ENCODE results near the gene IP6K1.
A peak's percentile ranks its signal among the peaks of the same experiment; 100 is the strongest.

Gene IP6K1

DNA sequence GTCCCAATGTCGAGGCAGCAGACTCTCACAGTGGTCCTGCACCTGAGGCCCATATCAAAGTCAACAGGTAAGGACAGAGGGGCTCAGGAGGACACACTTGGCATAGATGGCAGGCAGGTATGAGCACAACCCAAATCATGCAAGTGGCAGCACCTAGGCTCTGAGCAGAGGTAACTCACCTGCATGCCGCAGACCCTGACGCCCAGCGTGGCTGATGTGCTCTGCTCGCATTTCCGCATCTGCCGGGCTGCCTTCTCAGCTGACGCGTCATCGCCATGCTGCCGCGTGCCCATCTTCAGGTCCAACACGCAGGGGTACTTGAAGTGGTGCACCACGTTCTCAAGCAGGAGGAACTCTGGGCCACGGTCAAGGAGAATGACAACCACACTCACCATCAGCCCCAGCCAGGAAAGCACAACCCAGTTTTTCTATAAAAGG lies 58.4 kb downstream of the IP6K1 start:
- peaks cover 8% of the 10 kb centered on the region for H3K36me3 ChIP-seq (ENCODE audit: control insufficient read depth, insufficient read depth, low read length)
- no peak for DNase-seq

GRCh38 chr3:49727154-49727923 lies 59.0 kb downstream of the IP6K1 start:
- Histone ChIP-seq H2BK15ac (replicated peaks; ENCODE audit: low read depth) (no peak overlapping the region), H3K18ac (ENCODE audit: low read length) (no peak overlapping the region), H3K79me2 (ENCODE audit: control insufficient read depth, insufficient read depth, low read length) (peaks cover 7% of the 10 kb centered on the region), H3K79me1 (ENCODE audit: low read length) (peaks cover 10% of the 10 kb centered on the region), H3K4me1 (ENCODE audit: control insufficient read depth, low read depth, low read length) (peaks cover 4% of the 10 kb centered on the region), H4K8ac (ENCODE audit: low read depth, low read length) (no peak overlapping the region), H3K27ac (ENCODE audit: low read depth, low read length) (no peak overlapping the region), H3K27me3 (ENCODE audit: insufficient read depth, low read length, poor library complexity) (no peaks in the 10 kb centered on the region), H2AK5ac (ENCODE audit: low read length) (no peak overlapping the region), H3K4me2 (ENCODE audit: low read length) (no peak overlapping the region), H2BK5ac (ENCODE audit: low read length) (no peak overlapping the region), H3K4ac (ENCODE audit: low read depth, low read length) (no peak overlapping the region), H3K56ac (ENCODE audit: low read length) (no peak overlapping the region), H2BK120ac (ENCODE audit: low read depth, low read length) (no peak overlapping the region), H3K36me3 (ENCODE audit: control insufficient read depth, insufficient read depth, low read length) (peaks cover 5% of the 10 kb centered on the region), H3K9ac (ENCODE audit: low read length) (no peak overlapping the region), H3K4me3 (ENCODE audit: low read length) (no peak overlapping the region), H4K5ac (ENCODE audit: low read length) (no peak overlapping the region), H3K23ac (ENCODE audit: low read length) (no peak overlapping the region)
- WGBS (ENCODE audit: extremely low coverage, insufficient coverage, low lambda C conversion rate) = no CpG with 5 or more reads among the region's 19 CpGs
- DNase-seq = no peak

More for the DNA sequence above, 58.4 kb downstream of the IP6K1 start:
- no peak overlapping the region for H4K8ac ChIP-seq (ENCODE audit: low read depth, low read length)
- no peak overlapping the region for H3K27ac ChIP-seq (ENCODE audit: low read depth, low read length)
- H3K18ac ChIP-seq (ENCODE audit: low read length) = no peak overlapping the region
- peaks cover 1% of the 10 kb centered on the region for H3K4me1 ChIP-seq (ENCODE audit: control insufficient read depth, low read depth, low read length)
- H3K79me1 ChIP-seq (ENCODE audit: low read length) = peaks cover 4% of the 10 kb centered on the region
- H3K9ac ChIP-seq (ENCODE audit: low read length) = no peak overlapping the region
- H2AK5ac ChIP-seq (ENCODE audit: low read length) = no peak overlapping the region
- H2BK120ac ChIP-seq (ENCODE audit: low read depth, low read length) = no peak overlapping the region
- H3K4me2 ChIP-seq (ENCODE audit: low read length) = no peak overlapping the region
- no CpG with 5 or more reads among the region's 15 CpGs for WGBS (ENCODE audit: extremely low coverage, insufficient coverage, low lambda C conversion rate)
- no peak overlapping the region for H4K5ac ChIP-seq (ENCODE audit: low read length)
- H2BK15ac ChIP-seq (replicated peaks; ENCODE audit: low read depth) = no peak overlapping the region
- H3K56ac ChIP-seq (ENCODE audit: low read length) = no peak overlapping the region
- no peak overlapping the region for H3K4me3 ChIP-seq (ENCODE audit: low read length)
- H3K4ac ChIP-seq (ENCODE audit: low read depth, low read length) = no peak overlapping the region
- H3K23ac ChIP-seq (ENCODE audit: low read length) = no peak overlapping the region
- H2BK5ac ChIP-seq (ENCODE audit: low read length) = no peak overlapping the region
- peaks cover 2% of the 10 kb centered on the region for H3K79me2 ChIP-seq (ENCODE audit: control insufficient read depth, insufficient read depth, low read length)
- no peaks in the 10 kb centered on the region for H3K27me3 ChIP-seq (ENCODE audit: insufficient read depth, low read length, poor library complexity)

DNA sequence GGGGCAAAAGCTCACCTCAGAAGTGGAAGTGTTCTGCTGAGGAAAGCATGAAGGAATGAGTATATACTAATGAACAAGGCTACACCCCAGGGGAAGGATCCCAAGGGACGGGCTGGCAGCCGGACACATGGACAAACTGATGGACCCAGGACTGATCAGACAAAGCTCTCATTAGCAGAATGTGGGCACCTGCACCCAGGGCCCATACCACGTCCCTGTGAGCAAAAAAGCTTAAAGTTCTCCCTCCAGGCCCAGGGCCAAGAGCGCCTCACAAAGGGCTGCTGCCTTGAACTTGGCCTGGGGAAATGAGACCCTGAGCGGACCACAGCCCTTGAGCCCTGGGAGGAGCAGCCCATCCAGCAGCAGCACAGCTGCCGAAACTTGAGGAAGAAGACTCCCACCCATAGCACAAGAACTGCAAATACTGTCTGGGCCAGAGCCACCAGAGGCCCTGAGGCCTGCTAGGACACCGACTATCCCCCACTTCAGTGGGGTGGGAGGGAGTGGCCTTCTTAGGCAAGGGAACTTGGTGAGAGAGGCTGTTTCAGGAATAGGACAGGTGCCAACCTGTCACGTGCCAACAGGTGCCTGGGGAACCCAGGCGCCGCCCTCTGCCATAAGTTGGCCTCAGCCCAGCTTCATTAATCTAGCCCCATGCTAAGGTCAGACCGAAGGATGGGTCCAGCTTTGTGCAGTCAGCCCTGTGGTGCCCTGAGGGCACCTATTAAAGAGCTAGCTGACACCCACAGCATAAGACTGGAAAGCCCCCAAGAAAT lies 60.2 kb downstream of the IP6K1 start:
- Histone ChIP-seq H3K27me3 (ENCODE audit: insufficient read depth, low read length, poor library complexity) (no peaks in the 10 kb centered on the region), H3K36me3 (ENCODE audit: control insufficient read depth, insufficient read depth, low read length) (peaks cover 7% of the 10 kb centered on the region), H3K79me1 (ENCODE audit: low read length) (peaks cover 12% of the 10 kb centered on the region), H2BK15ac (replicated peaks; ENCODE audit: low read depth) (no peak overlapping the region), H4K8ac (ENCODE audit: low read depth, low read length) (no peak overlapping the region), H4K5ac (ENCODE audit: low read length) (no peak overlapping the region), H3K4ac (ENCODE audit: low read depth, low read length) (no peak overlapping the region), H3K4me2 (ENCODE audit: low read length) (no peak overlapping the region), H2AK5ac (ENCODE audit: low read length) (no peak overlapping the region), H3K18ac (ENCODE audit: low read length) (no peak overlapping the region), H3K27ac (ENCODE audit: low read depth, low read length) (no peak overlapping the region), H3K4me3 (ENCODE audit: low read length) (no peak overlapping the region), H3K56ac (ENCODE audit: low read length) (no peak overlapping the region), H3K4me1 (ENCODE audit: control insufficient read depth, low read depth, low read length) (peaks cover 4% of the 10 kb centered on the region), H2BK5ac (ENCODE audit: low read length) (no peak overlapping the region), H3K9ac (ENCODE audit: low read length) (no peak overlapping the region), H3K23ac (ENCODE audit: low read length) (no peak overlapping the region), H3K79me2 (ENCODE audit: control insufficient read depth, insufficient read depth, low read length) (peaks cover 7% of the 10 kb centered on the region), H2BK120ac (ENCODE audit: low read depth, low read length) (no peak overlapping the region)
- WGBS (ENCODE audit: extremely low coverage, insufficient coverage, low lambda C conversion rate) = no CpG with 5 or more reads among the region's 11 CpGs
- DNase-seq = no peak

GRCh38 chr3:49724586-49724985 lies 61.8 kb downstream of the IP6K1 start:
- Histone ChIP-seq H4K5ac (ENCODE audit: low read length) (no peak overlapping the region), H3K79me2 (ENCODE audit: control insufficient read depth, insufficient read depth, low read length) (peaks cover 7% of the 10 kb centered on the region), H3K4me3 (ENCODE audit: low read length) (no peak overlapping the region), H3K4me1 (ENCODE audit: control insufficient read depth, low read depth, low read length) (peaks cover 4% of the 10 kb centered on the region), H3K9ac (ENCODE audit: low read length) (peak overlapping the region; percentile 96), H3K36me3 (ENCODE audit: control insufficient read depth, insufficient read depth, low read length) (peaks cover 6% of the 10 kb centered on the region), H4K8ac (ENCODE audit: low read depth, low read length) (no peak overlapping the region), H3K56ac (ENCODE audit: low read length) (peak overlapping the region; percentile 96), H3K4me2 (ENCODE audit: low read length) (peak overlapping the region; percentile 84), H2BK5ac (ENCODE audit: low read length) (no peak overlapping the region), H3K4ac (ENCODE audit: low read depth, low read length) (peak overlapping the region; percentile 61), H3K79me1 (ENCODE audit: low read length) (peaks cover 12% of the 10 kb centered on the region), H3K27ac (ENCODE audit: low read depth, low read length) (peak overlapping the region; percentile 21), H3K18ac (ENCODE audit: low read length) (peak overlapping the region; percentile 13), H3K23ac (ENCODE audit: low read length) (no peak overlapping the region), H2AK5ac (ENCODE audit: low read length) (no peak overlapping the region), H2BK15ac (replicated peaks; ENCODE audit: low read depth) (no peak overlapping the region), H2BK120ac (ENCODE audit: low read depth, low read length) (no peak overlapping the region), H3K27me3 (ENCODE audit: insufficient read depth, low read length, poor library complexity) (no peaks in the 10 kb centered on the region)
- DNase-seq = no peak
- no CpG with 5 or more reads among the region's 6 CpGs for WGBS (ENCODE audit: extremely low coverage, insufficient coverage, low lambda C conversion rate)

- Histone ChIP-seq H3K4me1 (ENCODE audit: control insufficient read depth, low read depth, low read length) (peaks cover 4% of the 10 kb centered on the region), H4K5ac (ENCODE audit: low read length) (no peak within 1 kb of the TSS), H2BK15ac (replicated peaks; ENCODE audit: low read depth) (no peak within 1 kb of the TSS), H3K18ac (ENCODE audit: low read length) (peak within 1 kb of the TSS; percentile 41), H3K27me3 (ENCODE audit: insufficient read depth, low read length, poor library complexity) (no peaks in the 10 kb centered on the region), H3K23ac (ENCODE audit: low read length) (peak within 1 kb of the TSS; percentile 80), H2BK5ac (ENCODE audit: low read length) (no peak within 1 kb of the TSS), H3K4me3 (ENCODE audit: low read length) (peak within 1 kb of the TSS; percentile 74), H3K79me1 (ENCODE audit: low read length) (peaks cover 12% of the 10 kb centered on the region), H3K9ac (ENCODE audit: low read length) (peak within 1 kb of the TSS; percentile 96), H2BK120ac (ENCODE audit: low read depth, low read length) (no peak within 1 kb of the TSS), H3K4me2 (ENCODE audit: low read length) (peak within 1 kb of the TSS; percentile 84), H3K4ac (ENCODE audit: low read depth, low read length) (peak within 1 kb of the TSS; percentile 61), H3K36me3 (ENCODE audit: control insufficient read depth, insufficient read depth, low read length) (peaks cover 6% of the 10 kb centered on the region), H3K79me2 (ENCODE audit: control insufficient read depth, insufficient read depth, low read length) (peaks cover 7% of the 10 kb centered on the region), H4K8ac (ENCODE audit: low read depth, low read length) (peak within 1 kb of the TSS; percentile 95), H2AK5ac (ENCODE audit: low read length) (peak within 1 kb of the TSS; percentile 29), H3K27ac (ENCODE audit: low read depth, low read length) (peak within 1 kb of the TSS; percentile 55), H3K56ac (ENCODE audit: low read length) (peak within 1 kb of the TSS; percentile 96)
- DNase-seq = peak; percentile 99
- WGBS (ENCODE audit: extremely low coverage, insufficient coverage, low lambda C conversion rate) = no CpG with 5 or more reads among the region's 102 CpGs
Observed at GRCh38 chr3:49723628-49724551, 62.5 kb downstream of the IP6K1 start, which contains the start of gene GMPPB. GMPPB (minus strand) TSS chr3:49723951; CDS start chr3:49723726, 225 bp downstream.
